GM18909 (cell line): Measurements from ENCODE around the gene LRP6.
A peak's percentile ranks its signal among the peaks of the same experiment; 100 is the strongest.
"Not testable (repeated sequence)": the region's sequence is repeated elsewhere in the genome, so short reads cannot be mapped to it uniquely, and the experiment has no call there.

Experiments
- ATAC-seq: cut with Tn5 transposase; IDR thresholded peaks from one replicate; pipeline ENCODE4 v1.9.1; 2021; ENCODE audit warnings: mild to moderate bottlenecking; ENCODE audit not compliant: unreplicated experiment, poor library complexity

Gene LRP6

DNA sequence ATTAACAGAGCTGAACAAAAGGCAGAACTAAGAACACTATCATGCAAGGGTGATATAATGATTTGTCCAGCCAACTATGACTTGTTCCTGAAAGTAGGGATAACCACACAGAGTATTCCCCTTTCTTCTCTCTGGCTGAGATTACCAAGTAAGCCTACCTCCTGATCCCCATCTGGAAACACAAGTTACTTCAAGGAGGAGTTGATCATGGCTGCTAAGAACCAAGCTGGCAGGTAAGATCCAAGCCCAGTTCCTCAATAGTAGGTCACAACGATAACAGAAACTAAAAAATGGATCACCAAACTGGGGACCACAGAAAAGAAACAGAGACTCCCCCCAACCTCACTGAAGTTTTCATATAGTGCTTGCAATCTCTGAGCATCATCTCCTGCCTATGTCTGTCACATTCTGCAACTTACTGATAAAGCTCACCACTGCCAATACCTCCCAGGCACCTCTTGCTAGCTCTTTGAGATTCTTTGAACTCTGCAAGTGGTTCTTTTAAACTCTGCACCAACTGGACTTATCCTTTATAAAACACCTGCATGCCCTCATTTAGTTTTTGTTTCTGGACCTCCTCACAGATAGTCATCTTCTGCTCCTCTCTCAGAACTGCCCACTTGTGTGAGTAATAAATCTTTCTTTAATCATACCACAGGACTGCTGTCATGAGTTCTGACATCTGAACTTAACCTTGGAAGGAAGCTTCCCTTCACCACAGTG, 76.6 kb downstream of the LRP6 start:
- no peak for ATAC-seq

GRCh38 chr12:12185414-12185813, 81.4 kb downstream of the LRP6 start:
- ATAC-seq: no peak

- ATAC-seq: no peak
These were observed 84.0 kb downstream of the LRP6 start for GRCh38 chr12:12182703-12183365.

- ATAC-seq: no peak
These were observed 85.3 kb downstream of the LRP6 start for GRCh38 chr12:12181511-12181910.

DNA sequence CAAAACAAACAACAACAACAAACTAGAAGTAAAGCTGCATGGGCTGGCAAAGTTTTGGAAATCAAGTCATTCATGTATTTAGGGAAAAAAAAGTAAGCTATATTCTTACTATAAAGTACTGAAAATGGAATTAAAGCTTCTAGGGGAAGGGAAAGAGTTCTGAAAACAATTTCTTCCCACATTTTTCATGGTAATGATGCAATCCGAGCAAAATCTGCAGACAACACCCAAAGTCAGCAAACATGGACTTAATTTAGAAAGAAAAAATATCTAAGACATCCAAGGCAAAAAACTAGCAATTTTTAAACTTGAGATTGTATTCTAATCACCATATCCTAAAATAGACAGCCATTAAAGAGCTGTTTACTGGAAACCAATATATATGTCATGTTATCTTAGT, 86.3 kb downstream of the LRP6 start:
- ATAC-seq: no peak

GRCh38 chr12:12180136-12180535, 86.7 kb downstream of the LRP6 start:
- no peak for ATAC-seq

- ATAC-seq: no peak
These were observed 88.3 kb downstream of the LRP6 start for GRCh38 chr12:12178559-12178958.

- peak; percentile 61 for ATAC-seq
These were observed 90.4 kb downstream of the LRP6 start for GRCh38 chr12:12176402-12176801.

GRCh38 chr12:12171991-12172511, 94.8 kb downstream of the LRP6 start:
- ATAC-seq: peak; percentile 83

DNA sequence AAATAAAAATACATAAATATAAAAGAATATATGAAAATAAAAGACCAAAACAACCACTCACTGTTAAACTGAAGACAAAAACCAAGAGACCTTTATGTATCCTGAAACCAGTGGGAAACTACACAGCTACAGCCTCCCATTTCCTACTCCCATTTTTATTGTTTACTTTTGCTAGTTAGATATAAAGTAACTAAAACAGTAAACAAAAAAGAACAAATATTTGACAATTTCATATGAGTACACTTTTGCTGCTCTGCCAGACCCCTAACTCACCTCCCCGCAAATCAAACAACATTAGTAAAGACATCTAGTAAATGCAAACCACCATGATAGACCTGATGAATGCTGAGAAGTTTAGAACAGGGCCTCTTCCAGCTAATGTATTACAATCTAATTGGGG, 99.0 kb downstream of the LRP6 start:
- no peak for ATAC-seq

DNA sequence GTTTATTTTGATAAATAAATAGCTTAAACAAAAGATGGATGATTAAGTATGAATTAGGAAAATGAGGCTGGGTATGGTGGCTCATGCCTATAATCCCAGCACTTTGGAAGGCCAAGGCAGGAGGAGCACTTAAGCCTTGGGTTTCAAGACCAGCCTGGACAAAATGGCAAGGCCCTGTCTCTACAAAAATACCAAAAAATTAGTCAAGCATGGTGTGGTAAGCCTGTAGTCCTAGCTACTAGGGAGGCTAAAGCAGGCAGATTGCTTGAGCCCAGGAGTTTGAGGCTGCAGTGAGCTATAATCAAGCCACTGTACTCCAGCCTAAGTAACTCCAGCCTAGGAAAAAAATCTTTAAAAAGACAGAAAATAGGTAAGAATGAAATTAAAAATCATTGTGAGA, 100.1 kb downstream of the LRP6 start:
- no peak for ATAC-seq

GRCh38 chr12:12159988-12160387, 106.9 kb downstream of the LRP6 start:
- ATAC-seq: no peak

GRCh38 chr12:12158858-12159257, 108.0 kb downstream of the LRP6 start:
- ATAC-seq: no peak

DNA sequence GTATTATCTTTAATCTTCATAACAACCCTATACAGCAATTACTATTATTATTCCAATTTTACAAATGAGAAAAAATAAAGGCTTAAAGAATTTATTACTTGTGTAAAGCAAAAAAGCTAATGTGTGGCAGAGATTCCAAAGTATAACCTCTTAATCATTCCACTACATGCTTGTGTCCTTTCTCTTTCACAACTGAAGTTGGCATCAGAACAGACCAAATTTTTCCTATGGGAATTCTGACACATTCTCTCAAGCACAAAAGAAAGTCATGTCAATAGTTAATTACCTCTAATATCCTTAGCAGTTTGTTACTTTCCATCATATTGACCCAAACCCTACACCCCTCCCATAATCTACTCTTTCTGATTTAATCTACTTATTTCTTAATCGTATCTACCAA, 109.4 kb downstream of the LRP6 start:
- ATAC-seq: no peak

GRCh38 chr12:12156828-12157227, 110.0 kb downstream of the LRP6 start:
- ATAC-seq: no peak

DNA sequence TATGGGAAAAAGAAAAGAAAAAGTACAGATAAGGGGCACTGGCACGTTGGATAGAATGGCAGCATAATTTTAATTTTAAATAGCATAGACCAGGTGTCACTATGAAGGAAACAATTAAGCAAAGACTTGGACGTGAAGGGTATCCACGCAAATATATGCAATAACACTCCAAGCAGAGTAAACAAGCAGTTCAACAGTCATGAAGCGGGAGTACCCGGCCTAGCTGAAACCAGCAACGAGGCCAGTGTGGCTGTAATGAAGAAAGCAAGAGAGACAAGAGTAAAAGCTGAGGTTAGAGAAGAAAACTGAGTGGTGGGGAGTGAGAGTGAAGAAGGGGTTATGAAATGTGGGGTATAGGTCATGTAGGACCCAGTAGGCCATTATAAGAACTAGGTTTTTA, 110.7 kb downstream of the LRP6 start:
- ATAC-seq: no peak

- no peak for ATAC-seq
These were observed 113.2 kb downstream of the LRP6 start for GRCh38 chr12:12153596-12153995.

DNA sequence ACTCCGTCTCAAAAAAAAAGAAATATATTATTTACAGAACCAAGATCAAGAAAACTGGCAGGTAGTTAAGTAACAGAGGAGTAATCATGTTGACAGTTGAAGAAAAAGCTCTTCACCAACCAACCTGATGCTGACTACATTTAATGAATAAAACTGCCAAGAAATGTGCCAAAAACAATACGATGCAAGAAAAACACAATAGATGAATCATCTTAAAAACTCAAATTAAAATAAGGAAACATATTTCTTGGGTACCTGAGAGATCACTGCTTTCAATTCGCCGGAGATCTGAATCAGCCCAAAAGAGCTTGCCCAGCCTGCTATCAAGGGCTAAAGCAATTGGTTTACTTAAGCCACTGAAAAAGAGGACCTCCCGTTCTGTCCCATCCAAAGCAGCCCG, 119.7 kb downstream of the LRP6 start:
- ATAC-seq: no peak

- ATAC-seq: not testable (repeated sequence)
These were observed 122.3 kb downstream of the LRP6 start for GRCh38 chr12:12144531-12144930.

DNA sequence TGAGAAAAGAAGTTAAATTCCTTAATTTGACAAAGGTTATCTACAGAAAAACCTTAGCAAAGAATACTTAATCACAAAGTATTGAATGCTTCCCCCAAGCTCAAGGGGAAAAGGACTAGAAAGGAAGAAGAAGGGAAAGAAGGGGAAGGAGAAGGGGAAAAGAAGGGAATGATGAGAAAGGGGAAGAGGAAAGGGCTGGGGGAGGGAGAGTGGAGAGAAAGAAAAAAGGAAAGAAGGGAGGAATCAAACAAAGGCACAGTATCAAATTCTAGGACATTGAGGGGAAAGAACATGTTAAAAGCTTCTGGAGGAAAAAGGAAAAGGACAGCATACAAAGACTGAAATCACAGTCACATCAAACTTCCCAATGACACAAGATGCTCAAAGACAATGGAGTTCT, 125.8 kb downstream of the LRP6 start:
- ATAC-seq: no peak

DNA sequence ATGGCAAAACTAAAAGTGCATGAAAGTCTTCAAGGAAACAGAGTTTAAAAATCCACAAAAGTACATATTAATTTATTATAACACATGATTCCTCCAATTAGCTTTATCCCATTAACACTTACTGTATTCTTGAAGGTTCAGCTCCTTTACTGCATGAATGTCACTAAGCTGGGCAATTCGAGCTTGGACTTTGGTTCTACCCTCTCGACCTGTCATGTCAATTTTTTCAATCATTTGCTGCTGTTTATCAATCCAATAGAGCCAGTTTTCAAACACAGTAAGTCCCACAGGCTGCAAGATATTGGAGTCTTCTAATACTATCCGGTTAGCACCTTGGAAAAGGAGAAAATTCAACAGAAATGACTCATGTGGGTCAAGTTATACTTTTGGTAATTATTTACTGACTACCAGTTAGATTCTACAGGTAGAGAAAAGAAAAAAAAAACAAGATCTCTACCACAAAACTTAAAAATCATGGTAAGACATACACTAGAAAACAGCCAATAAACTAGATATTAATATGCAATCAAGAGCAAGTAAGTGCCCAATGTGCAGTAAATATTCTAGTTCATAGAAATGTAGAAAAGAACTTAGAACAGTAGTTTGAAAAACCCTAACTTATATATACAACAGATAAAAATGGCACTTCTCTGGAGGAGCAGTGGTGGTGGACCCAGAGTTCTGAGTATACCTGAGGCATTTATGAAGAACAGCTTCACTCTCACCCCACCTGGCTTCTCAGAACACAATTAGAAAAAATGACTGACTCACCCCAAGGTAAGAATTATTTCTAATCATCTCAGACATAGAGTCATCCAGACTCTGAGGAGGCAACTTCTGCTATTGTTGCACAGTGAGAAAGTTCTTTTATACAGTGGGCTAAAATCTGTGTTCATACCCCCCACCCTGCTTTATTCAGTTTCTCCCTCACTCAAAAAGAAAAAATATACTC, 128.4 kb downstream of the LRP6 start:
- ATAC-seq: no peak
